ENCODE results near the gene ZNF460.

Gene ZNF460

DNA sequence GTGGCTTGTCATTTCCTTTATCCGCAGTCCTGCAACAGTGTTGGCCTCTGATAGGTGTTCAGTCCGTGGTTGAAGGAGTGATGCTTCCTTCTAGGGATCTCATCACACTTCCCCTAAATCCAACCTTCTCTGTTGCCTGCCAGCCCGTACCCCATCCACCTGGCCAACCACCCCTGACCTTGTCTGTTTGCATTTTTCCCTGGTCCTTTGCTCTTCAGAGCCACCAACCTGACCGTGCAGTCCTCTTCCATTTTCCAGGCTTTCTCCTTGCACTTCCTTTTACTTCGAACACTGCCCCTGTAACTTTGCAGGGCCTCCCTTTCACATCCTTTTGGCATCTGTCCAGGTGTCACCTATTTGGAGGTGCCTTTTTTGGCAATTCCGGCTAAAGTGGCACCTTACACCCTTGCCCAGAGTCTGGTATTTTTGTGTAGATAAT is 696 bp downstream of the ZNF460 start:
- Histone ChIP-seq H3K27me3 (ENCODE audit: control insufficient read depth, insufficient read depth, low read length) (no peaks in the 10 kb centered on the region), H3K9me3 (ENCODE audit: control insufficient read depth, insufficient read depth, low read length) (no peaks in the 10 kb centered on the region), H3K9ac (ENCODE audit: low read depth, low read length) (peak overlapping the region; percentile 98), H3K4me3 (ENCODE audit: low read depth, low read length) (peak overlapping the region; percentile 96), H3K27ac (ENCODE audit: low read depth, low read length) (peak overlapping the region; percentile 99), H3K36me3 (ENCODE audit: control insufficient read depth, insufficient read depth, low read length) (peaks cover 39% of the 10 kb centered on the region), H3K4me1 (ENCODE audit: control insufficient read depth, insufficient read depth, low read length) (peaks cover 10% of the 10 kb centered on the region; the same call in 1 of the 2 replicates)

DNA sequence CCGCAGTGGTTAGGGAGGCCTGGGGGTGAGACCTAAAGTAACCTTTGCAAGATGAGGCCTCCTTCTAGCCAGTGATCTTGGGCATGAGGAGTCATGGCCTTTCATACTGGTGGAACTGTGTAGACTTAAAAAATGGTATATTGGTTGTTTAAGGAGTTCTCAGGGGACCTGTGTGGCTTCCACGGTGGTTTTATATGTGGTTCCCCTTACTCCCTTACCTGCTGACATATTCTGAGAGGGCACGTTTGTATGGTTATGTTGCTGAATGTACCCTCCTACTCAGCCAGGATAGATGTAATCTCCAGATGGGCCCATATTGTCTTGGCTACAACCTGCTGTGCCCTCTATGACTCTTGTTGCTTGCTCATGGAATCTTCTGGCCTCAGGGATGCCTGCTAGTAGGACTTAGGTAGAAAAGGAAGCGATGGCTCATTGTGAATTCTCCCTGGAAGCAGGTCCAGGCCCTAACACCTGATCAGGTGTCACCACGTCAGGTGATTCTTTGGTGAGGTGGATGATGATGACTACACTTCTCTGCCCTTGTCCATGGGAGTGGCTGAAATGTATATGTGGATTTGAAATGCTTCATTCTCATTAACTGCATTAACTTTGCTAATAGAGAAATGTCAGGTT is 1.8 kb downstream of the ZNF460 start:
- Histone ChIP-seq H3K27ac (ENCODE audit: low read depth, low read length) (no peak overlapping the region), H3K4me3 (ENCODE audit: low read depth, low read length) (peak overlapping the region; percentile 96), H3K9me3 (ENCODE audit: control insufficient read depth, insufficient read depth, low read length) (no peaks in the 10 kb centered on the region), H3K36me3 (ENCODE audit: control insufficient read depth, insufficient read depth, low read length) (peaks cover 49% of the 10 kb centered on the region), H3K9ac (ENCODE audit: low read depth, low read length) (no peak overlapping the region), H3K4me1 (ENCODE audit: control insufficient read depth, insufficient read depth, low read length) (peaks cover 10% of the 10 kb centered on the region; the same call in 1 of the 2 replicates), H3K27me3 (ENCODE audit: control insufficient read depth, insufficient read depth, low read length) (no peaks in the 10 kb centered on the region)

DNA sequence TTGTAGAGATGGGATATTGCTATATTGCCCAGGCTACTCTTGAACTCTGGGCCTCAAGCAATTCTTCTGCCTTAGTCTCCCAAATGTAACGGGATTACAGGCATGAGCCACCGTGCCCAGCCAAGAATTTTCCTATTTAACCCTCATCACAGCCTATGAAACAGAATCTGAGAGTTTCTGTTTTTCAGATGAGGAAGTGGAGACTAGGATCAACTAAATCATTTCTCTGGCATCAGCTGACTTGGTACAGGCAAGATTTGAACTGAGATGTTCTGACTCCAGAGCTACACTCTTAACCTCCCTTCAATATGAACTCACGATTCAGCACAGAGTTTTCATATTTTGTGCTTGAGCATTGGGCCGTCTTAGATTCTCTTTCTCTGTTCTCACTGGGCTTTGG is 8.1 kb downstream of the ZNF460 start:
- Histone ChIP-seq H3K4me1 (ENCODE audit: control insufficient read depth, insufficient read depth, low read length) (no peaks in the 10 kb centered on the region), H3K9ac (ENCODE audit: low read depth, low read length) (no peak overlapping the region), H3K27ac (ENCODE audit: low read depth, low read length) (no peak overlapping the region), H3K27me3 (ENCODE audit: control insufficient read depth, insufficient read depth, low read length) (no peaks in the 10 kb centered on the region), H3K36me3 (ENCODE audit: control insufficient read depth, insufficient read depth, low read length) (peaks cover 91% of the 10 kb centered on the region), H3K4me3 (ENCODE audit: low read depth, low read length) (no peak overlapping the region), H3K9me3 (ENCODE audit: control insufficient read depth, insufficient read depth, low read length) (no peaks in the 10 kb centered on the region)

DNA sequence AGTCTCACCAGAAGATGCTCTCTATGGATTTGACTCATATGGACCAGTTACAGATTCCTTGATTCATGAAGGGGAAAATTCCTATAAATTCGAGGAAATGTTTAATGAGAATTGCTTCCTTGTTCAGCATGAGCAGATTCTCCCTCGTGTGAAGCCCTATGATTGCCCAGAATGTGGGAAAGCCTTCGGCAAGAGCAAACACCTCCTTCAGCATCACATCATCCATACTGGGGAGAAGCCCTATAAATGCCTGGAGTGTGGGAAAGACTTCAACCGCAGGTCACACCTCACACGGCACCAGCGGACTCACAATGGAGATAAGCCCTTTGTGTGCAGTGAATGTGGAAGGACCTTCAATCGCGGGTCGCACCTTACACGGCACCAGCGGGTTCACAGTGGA is 10.7 kb downstream of the ZNF460 start:
- H3K9me3 ChIP-seq (ENCODE audit: control insufficient read depth, insufficient read depth, low read length) = no peaks in the 10 kb centered on the region
- H3K9ac ChIP-seq (ENCODE audit: low read depth, low read length) = no peak overlapping the region
- H3K36me3 ChIP-seq (ENCODE audit: control insufficient read depth, insufficient read depth, low read length) = peaks cover 84% of the 10 kb centered on the region
- H3K4me3 ChIP-seq (ENCODE audit: low read depth, low read length) = no peak overlapping the region
- no peaks in the 10 kb centered on the region for H3K4me1 ChIP-seq (ENCODE audit: control insufficient read depth, insufficient read depth, low read length)
- no peaks in the 10 kb centered on the region for H3K27me3 ChIP-seq (ENCODE audit: control insufficient read depth, insufficient read depth, low read length)
- H3K27ac ChIP-seq (ENCODE audit: low read depth, low read length) = no peak overlapping the region

DNA sequence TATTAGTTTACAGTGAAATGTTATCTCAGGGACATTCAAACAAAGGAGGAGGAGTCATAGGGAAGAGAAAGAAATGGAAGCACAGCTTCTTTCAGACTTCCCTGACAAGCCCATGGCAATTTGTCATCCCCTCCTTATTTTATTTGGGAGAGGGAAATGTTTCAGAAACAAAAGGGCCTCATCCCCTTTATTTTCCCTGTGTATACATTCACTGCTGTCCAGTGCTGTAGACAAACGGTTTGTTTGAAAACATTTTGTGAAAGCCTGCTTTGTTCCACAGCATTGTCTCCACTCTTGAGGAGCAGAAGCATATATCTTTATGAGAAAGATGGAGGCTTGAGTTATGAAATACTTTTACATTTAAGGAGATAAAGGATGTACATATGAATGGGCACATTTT is 12.3 kb downstream of the ZNF460 start:
- Histone ChIP-seq H3K27me3 (ENCODE audit: control insufficient read depth, insufficient read depth, low read length) (no peaks in the 10 kb centered on the region), H3K27ac (ENCODE audit: low read depth, low read length) (no peak overlapping the region), H3K4me1 (ENCODE audit: control insufficient read depth, insufficient read depth, low read length) (no peaks in the 10 kb centered on the region), H3K9me3 (ENCODE audit: control insufficient read depth, insufficient read depth, low read length) (no peaks in the 10 kb centered on the region), H3K36me3 (ENCODE audit: control insufficient read depth, insufficient read depth, low read length) (peaks cover 83% of the 10 kb centered on the region), H3K9ac (ENCODE audit: low read depth, low read length) (no peak overlapping the region), H3K4me3 (ENCODE audit: low read depth, low read length) (no peak overlapping the region)

DNA sequence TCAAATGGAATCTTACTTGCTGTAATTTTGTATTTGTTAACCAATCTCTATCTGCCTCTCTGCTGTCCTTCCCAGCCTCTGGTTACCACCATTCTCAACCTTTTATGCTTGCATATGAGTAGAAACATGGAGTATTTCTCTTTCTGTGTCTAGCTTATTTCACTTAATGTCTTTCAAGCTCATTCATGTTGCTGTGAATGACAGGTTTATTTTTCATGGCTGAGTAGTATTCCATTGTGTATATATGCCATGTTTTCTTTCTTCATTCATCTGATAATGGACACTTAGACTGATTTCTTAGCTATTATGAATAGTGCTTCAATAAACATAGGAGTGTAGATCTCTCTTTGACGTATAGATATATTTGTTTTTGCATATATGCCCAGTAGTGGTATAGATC is 13.4 kb downstream of the ZNF460 start:
- no peak overlapping the region for H3K4me3 ChIP-seq (ENCODE audit: low read depth, low read length)
- H3K4me1 ChIP-seq (ENCODE audit: control insufficient read depth, insufficient read depth, low read length) = no peaks in the 10 kb centered on the region
- no peaks in the 10 kb centered on the region for H3K27me3 ChIP-seq (ENCODE audit: control insufficient read depth, insufficient read depth, low read length)
- H3K27ac ChIP-seq (ENCODE audit: low read depth, low read length) = no peak overlapping the region
- peaks cover 77% of the 10 kb centered on the region for H3K36me3 ChIP-seq (ENCODE audit: control insufficient read depth, insufficient read depth, low read length)
- no peak overlapping the region for H3K9ac ChIP-seq (ENCODE audit: low read depth, low read length)
- no peaks in the 10 kb centered on the region for H3K9me3 ChIP-seq (ENCODE audit: control insufficient read depth, insufficient read depth, low read length)

DNA sequence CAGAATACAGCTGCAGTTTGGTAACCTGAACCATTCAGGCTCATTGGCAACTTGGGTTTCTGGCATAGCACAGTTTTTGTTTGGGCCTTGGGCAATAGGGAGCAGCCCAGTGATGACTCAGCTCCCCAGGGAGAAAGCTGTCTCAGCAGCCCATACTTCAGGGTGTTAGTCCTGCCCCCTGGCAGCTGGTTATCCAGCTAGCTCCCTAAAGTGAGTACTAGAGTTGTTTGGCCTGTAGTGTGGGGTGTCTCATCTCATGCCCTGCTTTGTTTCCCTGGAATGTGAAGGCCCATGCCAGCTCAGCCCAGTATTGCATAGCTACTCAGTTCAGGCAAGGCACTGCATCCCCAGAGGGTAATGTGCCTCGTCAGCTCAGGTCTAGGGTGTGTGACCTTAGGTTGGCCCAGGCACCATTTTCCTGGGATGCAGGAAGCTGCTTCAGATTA is 21.8 kb downstream of the ZNF460 start:
- peak overlapping the region; percentile 7 for H3K27ac ChIP-seq (ENCODE audit: low read depth, low read length)
- no peaks in the 10 kb centered on the region for H3K27me3 ChIP-seq (ENCODE audit: control insufficient read depth, insufficient read depth, low read length)
- H3K9ac ChIP-seq (ENCODE audit: low read depth, low read length) = no peak overlapping the region
- H3K4me3 ChIP-seq (ENCODE audit: low read depth, low read length) = no peak overlapping the region
- H3K36me3 ChIP-seq (ENCODE audit: control insufficient read depth, insufficient read depth, low read length) = peaks cover 43% of the 10 kb centered on the region
- H3K4me1 ChIP-seq (ENCODE audit: control insufficient read depth, insufficient read depth, low read length) = no peaks in the 10 kb centered on the region
- H3K9me3 ChIP-seq (ENCODE audit: control insufficient read depth, insufficient read depth, low read length) = no peaks in the 10 kb centered on the region

DNA sequence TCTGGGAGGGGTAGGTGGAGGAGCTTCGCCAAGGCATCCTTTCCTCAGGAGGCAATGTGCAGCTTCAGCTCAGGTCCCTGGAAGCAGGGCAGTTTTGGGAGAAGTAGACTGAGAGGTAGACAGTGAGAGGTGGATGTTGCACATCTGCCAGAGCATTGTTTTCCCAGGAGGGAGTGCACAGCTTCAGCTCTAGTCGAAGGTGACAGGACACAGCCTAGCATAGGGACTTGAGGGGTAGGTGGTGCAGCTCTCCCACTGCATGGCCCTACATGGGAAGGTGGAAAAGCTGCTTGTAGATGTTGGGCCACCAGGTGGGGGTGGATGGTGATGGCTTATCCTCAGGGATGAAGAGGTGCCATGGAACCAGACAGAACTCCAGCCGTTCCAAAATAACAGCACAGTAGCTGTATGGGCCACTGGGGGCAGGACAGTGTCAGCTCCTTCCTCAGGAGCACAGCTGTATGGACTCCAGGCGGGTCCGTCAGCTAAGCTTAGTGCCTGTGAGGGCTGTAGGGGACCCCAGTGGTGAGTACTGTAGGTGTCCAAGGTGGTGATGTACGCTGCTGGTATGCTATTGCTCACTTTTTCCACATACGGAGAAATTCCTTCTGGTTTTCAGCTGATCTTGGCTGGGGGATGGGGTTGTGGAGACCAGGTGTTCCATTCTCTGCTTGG is 22.6 kb downstream of the ZNF460 start:
- peaks cover 35% of the 10 kb centered on the region; the same call in 1 of the 2 replicates for H3K36me3 ChIP-seq (ENCODE audit: control insufficient read depth, insufficient read depth, low read length)
- H3K4me1 ChIP-seq (ENCODE audit: control insufficient read depth, insufficient read depth, low read length) = no peaks in the 10 kb centered on the region
- H3K4me3 ChIP-seq (ENCODE audit: low read depth, low read length) = no peak overlapping the region
- peak overlapping the region; percentile 7 for H3K27ac ChIP-seq (ENCODE audit: low read depth, low read length)
- no peaks in the 10 kb centered on the region for H3K9me3 ChIP-seq (ENCODE audit: control insufficient read depth, insufficient read depth, low read length)
- H3K27me3 ChIP-seq (ENCODE audit: control insufficient read depth, insufficient read depth, low read length) = no peaks in the 10 kb centered on the region
- H3K9ac ChIP-seq (ENCODE audit: low read depth, low read length) = no peak overlapping the region

DNA sequence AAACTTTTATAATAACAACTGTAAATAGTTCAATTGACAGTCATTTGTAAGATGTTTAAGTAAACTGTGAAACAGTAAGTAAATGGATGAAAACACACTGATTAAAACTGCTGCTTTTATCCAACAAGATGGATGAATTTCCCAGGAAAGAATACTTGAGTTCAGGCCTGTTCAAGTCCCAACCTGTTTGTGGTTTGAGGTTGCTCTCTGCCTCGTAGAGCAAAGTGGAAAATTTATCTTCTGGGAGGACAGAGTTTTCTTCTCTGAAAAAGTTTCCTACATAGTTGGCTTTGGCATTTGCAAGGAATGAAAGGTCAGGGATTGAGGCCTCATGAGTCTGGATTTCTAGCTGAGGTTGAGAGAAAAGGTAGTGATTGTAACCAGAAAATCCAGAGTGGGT is 24.8 kb downstream of the ZNF460 start:
- no peak overlapping the region for H3K4me3 ChIP-seq (ENCODE audit: low read depth, low read length)
- H3K27me3 ChIP-seq (ENCODE audit: control insufficient read depth, insufficient read depth, low read length) = no peaks in the 10 kb centered on the region
- no peak overlapping the region for H3K9ac ChIP-seq (ENCODE audit: low read depth, low read length)
- no peaks in the 10 kb centered on the region for H3K4me1 ChIP-seq (ENCODE audit: control insufficient read depth, insufficient read depth, low read length)
- H3K36me3 ChIP-seq (ENCODE audit: control insufficient read depth, insufficient read depth, low read length) = peaks cover 25% of the 10 kb centered on the region; the same call in 1 of the 2 replicates
- no peaks in the 10 kb centered on the region for H3K9me3 ChIP-seq (ENCODE audit: control insufficient read depth, insufficient read depth, low read length)
- H3K27ac ChIP-seq (ENCODE audit: low read depth, low read length) = no peak overlapping the region

DNA sequence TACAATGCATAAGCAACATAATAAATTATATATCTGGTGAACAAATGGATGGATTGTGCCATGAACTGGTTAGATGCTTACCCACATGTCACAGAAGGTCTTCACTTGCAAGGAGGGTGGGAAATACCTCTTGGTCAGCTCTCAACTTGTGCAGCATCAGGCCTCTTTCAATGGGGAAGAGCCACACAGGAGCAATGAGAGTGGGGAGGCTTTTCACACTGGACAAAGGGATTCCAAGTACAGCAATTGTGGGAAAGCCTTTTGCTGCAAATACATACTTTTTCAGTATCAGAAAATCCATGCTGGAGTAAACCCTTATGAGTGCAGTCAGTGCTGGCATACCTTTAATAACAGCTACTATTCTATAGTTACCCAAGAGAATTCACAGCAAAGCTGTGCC is 28.2 kb downstream of the ZNF460 start:
- Histone ChIP-seq H3K27me3 (ENCODE audit: control insufficient read depth, insufficient read depth, low read length) (no peaks in the 10 kb centered on the region), H3K27ac (ENCODE audit: low read depth, low read length) (no peak overlapping the region), H3K9me3 (ENCODE audit: control insufficient read depth, insufficient read depth, low read length) (no peaks in the 10 kb centered on the region), H3K9ac (ENCODE audit: low read depth, low read length) (no peak overlapping the region), H3K4me3 (ENCODE audit: low read depth, low read length) (no peak overlapping the region), H3K36me3 (ENCODE audit: control insufficient read depth, insufficient read depth, low read length) (peaks cover 4% of the 10 kb centered on the region; the same call in 1 of the 2 replicates), H3K4me1 (ENCODE audit: control insufficient read depth, insufficient read depth, low read length) (no peaks in the 10 kb centered on the region)

DNA sequence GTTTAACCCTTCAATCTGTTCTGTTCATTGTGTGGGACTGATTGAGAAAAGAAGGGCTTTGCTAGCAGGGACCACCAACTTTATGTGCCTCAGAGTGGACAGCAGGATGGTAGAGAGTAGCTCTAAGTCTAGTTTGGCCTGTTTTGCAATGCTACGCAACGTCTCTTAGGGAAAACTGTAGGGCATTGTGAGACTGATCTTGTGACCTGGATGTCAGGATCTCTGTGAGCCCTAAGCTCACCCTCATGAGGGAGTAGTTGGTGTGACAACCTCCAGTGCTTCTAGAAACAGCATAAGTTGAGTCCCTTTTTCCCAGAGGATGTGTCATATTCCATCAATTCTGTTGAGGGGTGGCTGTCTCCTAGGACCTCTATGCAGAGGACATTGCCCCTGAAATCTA is 30.5 kb downstream of the ZNF460 start:
- H3K9ac ChIP-seq (ENCODE audit: low read depth, low read length) = no peak overlapping the region
- no peaks in the 10 kb centered on the region for H3K4me1 ChIP-seq (ENCODE audit: control insufficient read depth, insufficient read depth, low read length)
- H3K9me3 ChIP-seq (ENCODE audit: control insufficient read depth, insufficient read depth, low read length) = no peaks in the 10 kb centered on the region
- no peaks in the 10 kb centered on the region for H3K27me3 ChIP-seq (ENCODE audit: control insufficient read depth, insufficient read depth, low read length)
- H3K36me3 ChIP-seq (ENCODE audit: control insufficient read depth, insufficient read depth, low read length) = no peaks in the 10 kb centered on the region
- H3K27ac ChIP-seq (ENCODE audit: low read depth, low read length) = no peak overlapping the region
- H3K4me3 ChIP-seq (ENCODE audit: low read depth, low read length) = no peak overlapping the region

Measured in HUES48 (cell line).